KMS-11 (cell line): ENCODE data around the gene DOP1A.

Experiments used
- H2AFZ ChIP-seq: fragments of 200-600 bp; sonication (generic); 2 replicates; pipeline ENCODE4 v1.6.1; 2016; ENCODE audit warnings: antibody characterized with exemption, mixed run types, low read depth
- H3K27ac ChIP-seq: fragments of 200-600 bp; sonication (generic); 2 replicates; pipeline ENCODE4 v1.6.1; 2016; ENCODE audit warnings: mild to moderate bottlenecking, mixed run types
- H3K27me3 ChIP-seq: fragments of 200-600 bp; sonication (generic); 2 replicates; pipeline ENCODE4 v1.6.1; 2017; ENCODE audit warnings: mild to moderate bottlenecking, low read depth, mixed run types, moderate library complexity; ENCODE audit not compliant: insufficient read depth
- H3K36me3 ChIP-seq: fragments of 200-600 bp; sonication (generic); 2 replicates; pipeline ENCODE4 v1.6.1; 2017; ENCODE audit warnings: mild to moderate bottlenecking, mixed run types; ENCODE audit not compliant: insufficient read depth
- H3K4me1 ChIP-seq: fragments of 200-600 bp; sonication (generic); 2 replicates; pipeline ENCODE4 v1.6.1; 2016; ENCODE audit warnings: mild to moderate bottlenecking, low read depth, mixed run types; ENCODE audit not compliant: poor library complexity, severe bottlenecking
- H3K4me2 ChIP-seq: fragments of 200-600 bp; sonication (generic); 2 replicates; pipeline ENCODE4 v1.7.0; 2016; ENCODE audit warnings: mild to moderate bottlenecking, mixed run types
- H3K4me3 ChIP-seq: fragments of 200-600 bp; sonication (generic); IDR thresholded peaks from 2 replicates; pipeline ENCODE4 v1.6.1; 2017; ENCODE audit warnings: low read depth, low read length, mixed read lengths; ENCODE audit not compliant: insufficient read depth
- H3K79me2 ChIP-seq: fragments of 200-600 bp; sonication (generic); 2 replicates; pipeline ENCODE4 v1.6.1; 2016; ENCODE audit warnings: low read depth, mixed run types; ENCODE audit not compliant: insufficient read depth
- H3K9ac ChIP-seq: fragments of 200-600 bp; sonication (generic); 2 replicates; pipeline ENCODE4 v1.6.1; 2016; ENCODE audit warnings: mild to moderate bottlenecking, mixed run types
- H4K20me1 ChIP-seq: fragments of 200-600 bp; sonication (generic); 2 replicates; pipeline ENCODE4 v1.6.1; 2016; ENCODE audit warnings: mild to moderate bottlenecking, mixed run types; ENCODE audit not compliant: insufficient read depth
- TF ChIP-seq, protein P1 (sequence below): fragments of 200-600 bp; sonication (generic); conservative IDR thresholded peaks from 2 replicates; pipeline ENCODE4 v1.6.1; 2017; ENCODE audit warnings: low read depth, mild to moderate bottlenecking, antibody characterized with exemption, low read length, moderate library complexity, mixed read lengths

Gene DOP1A

DNA sequence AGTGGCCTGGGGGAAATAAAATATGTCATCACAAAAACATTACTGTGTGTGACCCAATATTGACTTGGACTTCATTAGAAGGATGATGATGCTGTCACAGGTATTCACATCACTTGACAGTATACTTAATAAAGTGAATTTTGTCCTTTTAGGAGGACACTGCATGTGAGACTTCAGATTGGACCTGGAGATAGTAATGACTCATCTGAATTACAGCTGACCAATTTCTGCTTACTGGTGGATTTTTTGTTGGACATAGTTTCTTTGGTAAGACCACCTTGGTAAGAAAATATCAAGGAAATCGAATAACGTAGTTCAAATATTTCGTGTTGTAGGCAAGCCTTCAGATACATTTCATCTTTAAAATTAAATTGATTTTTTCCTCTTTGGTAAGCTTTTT is 57.1 kb downstream of the DOP1A start:
- no peaks in the 10 kb centered on the region for H4K20me1 ChIP-seq
- no peaks in the 10 kb centered on the region for H3K27me3 ChIP-seq
- H3K4me2 ChIP-seq: no peak overlapping the region
- TF ChIP-seq, protein P1, sequence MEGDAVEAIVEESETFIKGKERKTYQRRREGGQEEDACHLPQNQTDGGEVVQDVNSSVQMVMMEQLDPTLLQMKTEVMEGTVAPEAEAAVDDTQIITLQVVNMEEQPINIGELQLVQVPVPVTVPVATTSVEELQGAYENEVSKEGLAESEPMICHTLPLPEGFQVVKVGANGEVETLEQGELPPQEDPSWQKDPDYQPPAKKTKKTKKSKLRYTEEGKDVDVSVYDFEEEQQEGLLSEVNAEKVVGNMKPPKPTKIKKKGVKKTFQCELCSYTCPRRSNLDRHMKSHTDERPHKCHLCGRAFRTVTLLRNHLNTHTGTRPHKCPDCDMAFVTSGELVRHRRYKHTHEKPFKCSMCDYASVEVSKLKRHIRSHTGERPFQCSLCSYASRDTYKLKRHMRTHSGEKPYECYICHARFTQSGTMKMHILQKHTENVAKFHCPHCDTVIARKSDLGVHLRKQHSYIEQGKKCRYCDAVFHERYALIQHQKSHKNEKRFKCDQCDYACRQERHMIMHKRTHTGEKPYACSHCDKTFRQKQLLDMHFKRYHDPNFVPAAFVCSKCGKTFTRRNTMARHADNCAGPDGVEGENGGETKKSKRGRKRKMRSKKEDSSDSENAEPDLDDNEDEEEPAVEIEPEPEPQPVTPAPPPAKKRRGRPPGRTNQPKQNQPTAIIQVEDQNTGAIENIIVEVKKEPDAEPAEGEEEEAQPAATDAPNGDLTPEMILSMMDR: no peak
- no peak overlapping the region for H3K27ac ChIP-seq
- no peak overlapping the region for H2AFZ ChIP-seq
- no peaks in the 10 kb centered on the region for H3K4me1 ChIP-seq
- H3K36me3 ChIP-seq: no peaks in the 10 kb centered on the region
- no peak overlapping the region for H3K4me3 ChIP-seq
- H3K9ac ChIP-seq: no peak overlapping the region
- no peaks in the 10 kb centered on the region for H3K79me2 ChIP-seq

GRCh38 chr6:83125425-83125824 is 58.0 kb downstream of the DOP1A start:
- Histone ChIP-seq H3K4me2 (no peak overlapping the region), H3K4me1 (no peaks in the 10 kb centered on the region), H3K79me2 (no peaks in the 10 kb centered on the region), H3K4me3 (no peak overlapping the region), H2AFZ (no peak overlapping the region), H3K27ac (no peak overlapping the region), H3K9ac (no peak overlapping the region), H4K20me1 (no peaks in the 10 kb centered on the region), H3K36me3 (no peaks in the 10 kb centered on the region), H3K27me3 (no peaks in the 10 kb centered on the region)
- TF ChIP-seq, protein P1: no peak

DNA sequence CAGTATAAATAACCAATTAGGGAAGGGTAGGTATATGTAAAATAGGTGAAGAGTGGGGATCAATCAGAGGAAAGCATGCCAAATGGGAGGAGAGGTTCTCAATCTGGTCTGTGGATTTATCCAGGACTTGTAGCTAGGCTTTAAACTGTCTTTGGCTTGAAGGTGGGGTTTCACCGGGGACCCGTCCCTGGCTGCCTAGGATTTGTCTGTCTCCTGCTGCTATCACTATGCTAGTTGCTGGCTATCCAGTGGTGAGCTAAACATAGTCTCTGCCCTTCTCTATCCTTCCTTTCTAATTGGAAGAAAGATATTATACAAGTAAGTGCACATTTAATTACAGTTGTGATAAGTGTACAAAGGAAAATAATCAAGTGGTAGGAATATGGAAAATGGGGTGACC is 58.8 kb downstream of the DOP1A start:
- H3K27me3 ChIP-seq: no peaks in the 10 kb centered on the region
- H4K20me1 ChIP-seq: no peaks in the 10 kb centered on the region
- H3K4me3 ChIP-seq: no peak overlapping the region
- no peak overlapping the region for H2AFZ ChIP-seq
- H3K9ac ChIP-seq: no peak overlapping the region
- TF ChIP-seq, protein P1: no peak
- no peak overlapping the region for H3K4me2 ChIP-seq
- no peaks in the 10 kb centered on the region for H3K79me2 ChIP-seq
- H3K36me3 ChIP-seq: no peaks in the 10 kb centered on the region
- H3K27ac ChIP-seq: no peak overlapping the region
- H3K4me1 ChIP-seq: no peaks in the 10 kb centered on the region

DNA sequence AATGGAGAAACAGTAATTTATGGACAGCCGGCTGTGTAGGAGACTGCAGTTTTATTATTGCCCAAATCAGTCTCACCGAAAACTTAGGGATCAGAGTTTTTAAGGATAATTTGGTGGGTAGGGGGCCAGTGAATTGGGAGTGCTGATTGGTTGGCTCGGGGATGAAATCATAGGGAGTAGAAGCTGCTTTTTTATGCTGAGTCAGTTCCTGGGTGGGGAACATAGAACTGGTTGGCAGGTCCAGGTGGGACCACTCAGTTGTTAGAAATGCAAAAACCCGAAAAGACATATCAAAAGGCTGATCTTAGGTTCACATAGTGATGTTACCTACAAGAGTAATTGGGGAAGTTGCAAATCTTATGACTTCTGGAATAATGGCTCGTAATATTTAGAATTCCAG is 59.3 kb downstream of the DOP1A start:
- H3K4me2 ChIP-seq: no peak overlapping the region
- H3K27me3 ChIP-seq: no peaks in the 10 kb centered on the region
- TF ChIP-seq, protein P1: no peak
- H3K4me1 ChIP-seq: no peaks in the 10 kb centered on the region
- no peak overlapping the region for H3K9ac ChIP-seq
- no peak overlapping the region for H3K4me3 ChIP-seq
- no peaks in the 10 kb centered on the region for H3K36me3 ChIP-seq
- no peaks in the 10 kb centered on the region for H4K20me1 ChIP-seq
- no peak overlapping the region for H2AFZ ChIP-seq
- no peaks in the 10 kb centered on the region for H3K79me2 ChIP-seq
- no peak overlapping the region for H3K27ac ChIP-seq
